ENCODE results near the gene ASIC2. TPM values are rescaled to one million over a fixed set of nuclear protein-coding genes. Genes with fewer than 3 reads are reported as not detected.

The ASIC2 gene
- total and polyA plus RNA-seq, 2 donors (not counting 1 experiment from before 2014, with no cell fraction given) = not detected

DNA sequence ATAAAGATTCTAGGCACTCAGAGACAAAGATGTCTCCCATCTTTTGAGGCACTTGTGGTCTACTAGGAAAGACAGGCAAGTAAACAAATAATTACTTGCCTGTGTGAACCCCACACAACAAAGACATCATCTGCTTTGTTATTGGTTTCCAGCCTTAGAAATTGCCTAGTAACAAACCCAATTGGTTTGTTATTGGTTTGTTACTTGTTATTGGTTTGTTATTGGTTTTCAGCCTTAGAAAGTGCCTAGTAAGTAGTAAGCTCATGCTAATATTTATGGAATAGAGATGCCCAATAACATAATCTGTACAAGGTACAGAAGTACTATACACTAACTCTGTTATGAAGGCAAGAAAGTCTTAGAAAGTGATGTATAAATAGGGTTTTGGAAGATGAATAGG lies 67.1 kb downstream of the ASIC2 start:
- no peaks in the 10 kb centered on the region for H3K9me3 Mint-ChIP-seq (ENCODE audit: insufficient read depth)
- H3K4me3 ChIP-seq (ENCODE audit: control extremely low read depth in 1 of 5, extremely low read depth in 1 of 5, insufficient read depth in 1 of 5, low read depth in 2 of 5, low read length in 4 of 5) = no peak overlapping the region

DNA sequence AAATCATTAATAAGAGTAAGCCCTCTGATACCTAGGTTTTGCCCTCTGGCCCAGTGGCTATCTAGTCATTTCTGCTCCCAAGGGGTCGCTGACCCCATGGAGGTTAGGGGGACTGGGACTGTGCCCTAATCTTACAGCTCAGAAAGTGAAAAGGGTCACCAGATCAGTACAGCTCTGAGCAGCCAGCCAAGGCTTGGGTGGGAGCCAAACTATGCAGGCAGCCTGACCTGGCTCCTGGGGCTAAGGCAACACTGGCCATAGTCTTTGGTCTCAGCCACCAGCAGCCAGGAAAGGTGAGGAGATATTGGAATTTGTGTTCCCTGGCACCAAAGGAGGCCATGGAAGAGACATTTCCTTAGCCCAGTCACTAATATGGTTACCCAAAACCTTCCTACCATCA lies 67.6 kb downstream of the ASIC2 start:
- POLR2A ChIA-PET = no interaction called here
- TF ChIP-seq, protein P1, sequence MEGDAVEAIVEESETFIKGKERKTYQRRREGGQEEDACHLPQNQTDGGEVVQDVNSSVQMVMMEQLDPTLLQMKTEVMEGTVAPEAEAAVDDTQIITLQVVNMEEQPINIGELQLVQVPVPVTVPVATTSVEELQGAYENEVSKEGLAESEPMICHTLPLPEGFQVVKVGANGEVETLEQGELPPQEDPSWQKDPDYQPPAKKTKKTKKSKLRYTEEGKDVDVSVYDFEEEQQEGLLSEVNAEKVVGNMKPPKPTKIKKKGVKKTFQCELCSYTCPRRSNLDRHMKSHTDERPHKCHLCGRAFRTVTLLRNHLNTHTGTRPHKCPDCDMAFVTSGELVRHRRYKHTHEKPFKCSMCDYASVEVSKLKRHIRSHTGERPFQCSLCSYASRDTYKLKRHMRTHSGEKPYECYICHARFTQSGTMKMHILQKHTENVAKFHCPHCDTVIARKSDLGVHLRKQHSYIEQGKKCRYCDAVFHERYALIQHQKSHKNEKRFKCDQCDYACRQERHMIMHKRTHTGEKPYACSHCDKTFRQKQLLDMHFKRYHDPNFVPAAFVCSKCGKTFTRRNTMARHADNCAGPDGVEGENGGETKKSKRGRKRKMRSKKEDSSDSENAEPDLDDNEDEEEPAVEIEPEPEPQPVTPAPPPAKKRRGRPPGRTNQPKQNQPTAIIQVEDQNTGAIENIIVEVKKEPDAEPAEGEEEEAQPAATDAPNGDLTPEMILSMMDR (IDR thresholded peaks at IDR 0.05) = no peak
- no peak for TF ChIP-seq EZH2 (IDR thresholded peaks at IDR 0.05; ENCODE audit: borderline replicate concordance, insufficient read depth, low read depth, low read length, poor library complexity, severe bottlenecking)

More for the DNA sequence above, 67.1 kb downstream of the ASIC2 start:
- Histone ChIP-seq H3K27me3 (replicated peaks in 1 of 4; ENCODE audit: control extremely low read depth in 1 of 4, control insufficient read depth in 3 of 4, insufficient read depth in 4 of 4, low read length in 3 of 4) (peaks cover 0 to 3% (median 0%) of the 10 kb centered on the region in 4 experiments), H2AFZ (ENCODE audit: insufficient read depth, low read depth, low read length, poor library complexity, severe bottlenecking) (no peak overlapping the region), H3K9ac (ENCODE audit: low read length) (no peak overlapping the region), H4K20me1 (ENCODE audit: control insufficient read depth, insufficient read depth, low read length, poor library complexity, severe bottlenecking) (no peaks in the 10 kb centered on the region), H3K9me3 (ENCODE audit: control extremely low read depth in 1 of 3, control insufficient read depth in 2 of 3, insufficient read depth in 1 of 3, low read length in 2 of 3) (no peaks in the 10 kb centered on the region), H3K36me3 (replicated peaks in 1 of 2; ENCODE audit: control extremely low read depth in 1 of 2, control insufficient read depth in 1 of 2, extremely low read depth in 1 of 2, insufficient read depth in 2 of 2, low read length in 1 of 2) (no peaks in the 10 kb centered on the region), H3K4me1 (ENCODE audit: control insufficient read depth in 2 of 2, insufficient read depth in 2 of 2, low read length in 2 of 2) (no peaks in the 10 kb centered on the region), H3K27ac (ENCODE audit: low read length in 2 of 2) (no peak overlapping the region), H3K79me2 (ENCODE audit: control insufficient read depth, insufficient read depth, low read length) (no peaks in the 10 kb centered on the region), H3K4me2 (replicated peaks; ENCODE audit: low read depth, low read length, poor library complexity, severe bottlenecking) (no peak overlapping the region)
- no peaks in the 10 kb centered on the region for H3K4me1 Mint-ChIP-seq
- intact Hi-C loops (cut with micrococcal nuclease) = no loop called here
- ChIA-PET POLR2A (no interaction called here), CTCF (no interaction called here)
- no peak for TF ChIP-seq EZH2 (IDR thresholded peaks at IDR 0.05; ENCODE audit: borderline replicate concordance, insufficient read depth, low read depth, low read length, poor library complexity, severe bottlenecking)
- TF ChIP-seq, protein P1 (IDR thresholded peaks at IDR 0.05) = no peak
- ATAC-seq (ENCODE audit: low read depth) (no peak), DNase-seq (no peak)
- no peak overlapping the region for H3K4me3 Mint-ChIP-seq
- peaks cover 6% of the 10 kb centered on the region for H3K27me3 Mint-ChIP-seq
- H3K27ac Mint-ChIP-seq = no peak overlapping the region

More for the DNA sequence above, 67.6 kb downstream of the ASIC2 start:
- DNase-seq (no peak), ATAC-seq (ENCODE audit: low read depth) (no peak)
- Mint-ChIP-seq H3K9me3 (ENCODE audit: insufficient read depth) (no peaks in the 10 kb centered on the region), H3K27me3 (peaks cover 6% of the 10 kb centered on the region), H3K4me3 (no peak overlapping the region), H3K27ac (no peak overlapping the region), H3K4me1 (no peaks in the 10 kb centered on the region)
- H2AFZ ChIP-seq (ENCODE audit: insufficient read depth, low read depth, low read length, poor library complexity, severe bottlenecking) = no peak overlapping the region
- whole genome bisulfite sequencing (ENCODE audit: insufficient coverage) = 73% methylated on average over 1 of the region's 1 CpG
- H3K9me3 ChIP-seq (ENCODE audit: control extremely low read depth in 1 of 3, control insufficient read depth in 2 of 3, insufficient read depth in 1 of 3, low read length in 2 of 3) = no peaks in the 10 kb centered on the region
- H3K4me3 ChIP-seq (ENCODE audit: control extremely low read depth in 1 of 5, extremely low read depth in 1 of 5, insufficient read depth in 1 of 5, low read depth in 2 of 5, low read length in 4 of 5) = no peak overlapping the region
- no peak overlapping the region for H3K9ac ChIP-seq (ENCODE audit: low read length)
- no peaks in the 10 kb centered on the region for H3K4me1 ChIP-seq (ENCODE audit: control insufficient read depth in 2 of 2, insufficient read depth in 2 of 2, low read length in 2 of 2)
- H3K36me3 ChIP-seq (replicated peaks in 1 of 2; ENCODE audit: control extremely low read depth in 1 of 2, control insufficient read depth in 1 of 2, extremely low read depth in 1 of 2, insufficient read depth in 2 of 2, low read length in 1 of 2) = no peaks in the 10 kb centered on the region
- CTCF ChIA-PET = no interaction called here
- no peaks in the 10 kb centered on the region for H3K79me2 ChIP-seq (ENCODE audit: control insufficient read depth, insufficient read depth, low read length)
- no peak overlapping the region for H3K27ac ChIP-seq (ENCODE audit: low read length in 2 of 2)
- H4K20me1 ChIP-seq (ENCODE audit: control insufficient read depth, insufficient read depth, low read length, poor library complexity, severe bottlenecking) = no peaks in the 10 kb centered on the region
- intact Hi-C loops (cut with micrococcal nuclease) = no loop called here
- H3K4me2 ChIP-seq (replicated peaks; ENCODE audit: low read depth, low read length, poor library complexity, severe bottlenecking) = no peak overlapping the region
- peaks cover 0 to 3% (median 0%) of the 10 kb centered on the region in 4 experiments for H3K27me3 ChIP-seq (replicated peaks in 1 of 4; ENCODE audit: control extremely low read depth in 1 of 4, control insufficient read depth in 3 of 4, insufficient read depth in 4 of 4, low read length in 3 of 4)
